Heart right ventricle (tissue), 16 donors: ENCODE results near the gene PFN3. TPM values are rescaled to one million over a fixed set of nuclear protein-coding genes. Genes with fewer than 3 reads are reported as not detected.

Experiments used
- ATAC-seq, 8 donors: fragments of 200-7000 bp; cut with Tn5 transposase; one replicate each; pipeline ENCODE4 v1.9.1; 2020; ENCODE audit warnings: mild to moderate bottlenecking in 8 of 8, moderate library complexity in 8 of 8, moderate number of reproducible peaks in 1 of 8
- DNase-seq, 2 donors: peaks; one replicate each; pipeline ENCODE4 v3.0.0-alpha.2; 2020
- H3K27ac ChIP-seq, 10 donors: fragments of 200-600 bp; sonication (generic) in 2 of 10; one replicate each; pipeline versions ENCODE4 v1.5.0 to v1.8.0; 2020 to 2022; ENCODE audit warnings: mild to moderate bottlenecking in 3 of 10
- H3K27me3 ChIP-seq, 7 donors: fragments of 200-600 bp; one replicate each; pipeline ENCODE4 v1.8.0; 2021 to 2022; ENCODE audit warnings: mild to moderate bottlenecking in 2 of 7
- H3K36me3 ChIP-seq, 9 donors: fragments of 200-600 bp; sonication (generic) in 1 of 9; one replicate each; pipeline versions ENCODE4 v1.5.0 to v1.8.0; 2020 to 2022; ENCODE audit warnings: mild to moderate bottlenecking in 2 of 9
- H3K4me1 ChIP-seq, 9 donors: fragments of 200-600 bp; sonication (generic) in 1 of 9; one replicate each; pipeline versions ENCODE4 v1.5.0 to v1.8.0; 2020 to 2022; ENCODE audit warnings: mild to moderate bottlenecking in 4 of 9
- H3K4me3 ChIP-seq, 10 donors: fragments of 200-600 bp; sonication (generic) in 2 of 10; one replicate each; pipeline versions ENCODE4 v1.5.0 to v1.8.0; 2020 to 2022; ENCODE audit warnings: mild to moderate bottlenecking in 7 of 10, moderate library complexity in 2 of 10
- H3K9me3 ChIP-seq, 11 donors: fragments of 200-600 bp in 10 of 11; sonication (generic) in 2 of 11; one replicate each; pipeline versions ENCODE4 v1.5.0 to v1.8.0; 2013 to 2022; ENCODE audit warnings: mild to moderate bottlenecking in 2 of 11, control low read depth in 1 of 11, moderate library complexity in 1 of 11
- WGBS, 2 donors: extraction: QIAGEN DNeasy Blood & Tissue Kit; methylation state at CpG; one replicate each; pipeline ENCODE4 v1.1.7; 2013; ENCODE audit warnings: inconsistent platforms in 1 of 2; 5-methylcytosine and 5-hydroxymethylcytosine counted together
- intact Hi-C, 10 donors: fragments of 100-400 bp; cut with DNase I; formaldehyde crosslinking; loops; one replicate each; pipeline versions ENCODE4 v1.11.1 to v1.14.2; 2022
- polyA plus RNA-seq, 2 donors: library from polyadenylated mRNA; stranded (reverse); fragments of 200-250 nt; gene quantifications; one replicate each; pipeline ENCODE4 v1.2.3, GENCODE V29; 2013
- total RNA-seq, 10 donors: library from RNA; stranded (reverse); fragmentation: NEBNext Ultra II Directional in 3 of 10; extraction: Animal tissue kit (Norgen Biotek cat#: 25700) in 3 of 10; gene quantifications; one replicate each; pipeline versions ENCODE4 v1.2.1 to v1.2.4, GENCODE V29; 2021 to 2023
- TF ChIP-seq, protein P1 (sequence below), 9 donors: fragments of 200-600 bp; sonication (generic) in 2 of 9; IDR thresholded peaks; one replicate each; pipeline versions ENCODE4 v1.5.0 to v1.8.0; 2021 to 2022; ENCODE audit warnings: antibody characterized with exemption in 9 of 9, mild to moderate bottlenecking in 5 of 9, moderate library complexity in 1 of 9
- donor health status: Arrhythmogenic right ventricular cardiomyopathy.
- donor health status: ischemic (EF 13 %, LVEDD 7.1; RV severe dilation, severe dysfunction).
- donor health status: healthy with polysubstance abuse.
- donor health status: DM: no; HTN: yes; CAD: no.
- donor health status: DM: no; HTN: no; CAD: no.
- donor health status: ischemic (EF 25% LVEDD 6.9; RV normal size, moderate dysfunction).
- donor health status: ischemic (EF 25% LVEDD 5.7; RV mildly dilated, moderate dysfunction).
- donor health status: healthy.
- donor health status: DM: yes; HTN: yes; CAD: no.
- donor health status: Ischemic cardiomyopathy.
- donor health status: ischemic (EF 35%, LVEDD 5.7; RV mildly dilated, moderate dysfunction).
- donor health status: nonischemic (EF 11% LVEDD 7.7; RV severe dilation, severe dysfunction).
- donor health status: DM: yes; HTN: yes; CAD: no.
- donor health status: PGD.
- donor health status: ischemic (EF 29% LVEDD 5.4; RV normal size, mild dysfunction).
- donor health status: nonischemic (EF 23%, LVEDD 6.1; RV moderate dilation, normal function).

The PFN3 gene
- total and polyA plus RNA-seq, 12 donors, result not detected

DNA sequence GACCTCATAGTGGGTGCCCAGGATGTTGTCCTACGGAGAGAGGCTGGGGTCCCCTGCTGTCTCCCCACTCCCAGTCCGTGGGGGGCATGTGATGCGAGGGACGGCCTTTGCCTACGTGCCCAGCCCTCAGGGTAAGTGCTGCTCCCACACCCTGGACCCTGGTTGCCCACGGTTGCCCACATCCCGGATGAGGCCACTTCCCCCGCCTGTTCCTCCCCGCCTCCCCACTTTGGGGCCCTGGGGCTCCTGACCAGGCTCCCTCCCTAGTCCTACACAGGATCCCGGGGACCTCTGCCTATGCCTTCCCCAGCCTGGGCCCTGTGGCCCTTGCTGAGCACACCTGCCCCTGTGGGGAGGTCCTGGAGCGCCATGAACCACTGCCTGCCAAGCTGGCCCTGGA is 14.7 kb downstream of the PFN3 start:
- no peaks in the 10 kb centered on the region for H3K36me3 ChIP-seq
- H3K27me3 ChIP-seq, result peaks cover 0 to 57% (median 25%) of the 10 kb centered on the region in 7 donors
- no peak overlapping the region for H3K4me3 ChIP-seq
- peaks cover 0 to 25% (median 0%) of the 10 kb centered on the region in 9 donors for H3K4me1 ChIP-seq
- no peak overlapping the region for H3K27ac ChIP-seq
- intact Hi-C loops, result loop anchor here in 4 of 10 donors (5.0 to 10.0 kb wide), 3 partner anchors 68 to 271 kb away; no protein-coding TSS in a partner anchor
- H3K9me3 ChIP-seq, result no peaks in the 10 kb centered on the region
- WGBS, 2 donors, result 67 to 76% methylated on average over 10 to 11 of the region's 11 CpGs
- DNase-seq, result no peak
- ATAC-seq, result no peak
- TF ChIP-seq, protein P1, sequence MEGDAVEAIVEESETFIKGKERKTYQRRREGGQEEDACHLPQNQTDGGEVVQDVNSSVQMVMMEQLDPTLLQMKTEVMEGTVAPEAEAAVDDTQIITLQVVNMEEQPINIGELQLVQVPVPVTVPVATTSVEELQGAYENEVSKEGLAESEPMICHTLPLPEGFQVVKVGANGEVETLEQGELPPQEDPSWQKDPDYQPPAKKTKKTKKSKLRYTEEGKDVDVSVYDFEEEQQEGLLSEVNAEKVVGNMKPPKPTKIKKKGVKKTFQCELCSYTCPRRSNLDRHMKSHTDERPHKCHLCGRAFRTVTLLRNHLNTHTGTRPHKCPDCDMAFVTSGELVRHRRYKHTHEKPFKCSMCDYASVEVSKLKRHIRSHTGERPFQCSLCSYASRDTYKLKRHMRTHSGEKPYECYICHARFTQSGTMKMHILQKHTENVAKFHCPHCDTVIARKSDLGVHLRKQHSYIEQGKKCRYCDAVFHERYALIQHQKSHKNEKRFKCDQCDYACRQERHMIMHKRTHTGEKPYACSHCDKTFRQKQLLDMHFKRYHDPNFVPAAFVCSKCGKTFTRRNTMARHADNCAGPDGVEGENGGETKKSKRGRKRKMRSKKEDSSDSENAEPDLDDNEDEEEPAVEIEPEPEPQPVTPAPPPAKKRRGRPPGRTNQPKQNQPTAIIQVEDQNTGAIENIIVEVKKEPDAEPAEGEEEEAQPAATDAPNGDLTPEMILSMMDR (IDR thresholded peaks at IDR 0.05), result no peak

DNA sequence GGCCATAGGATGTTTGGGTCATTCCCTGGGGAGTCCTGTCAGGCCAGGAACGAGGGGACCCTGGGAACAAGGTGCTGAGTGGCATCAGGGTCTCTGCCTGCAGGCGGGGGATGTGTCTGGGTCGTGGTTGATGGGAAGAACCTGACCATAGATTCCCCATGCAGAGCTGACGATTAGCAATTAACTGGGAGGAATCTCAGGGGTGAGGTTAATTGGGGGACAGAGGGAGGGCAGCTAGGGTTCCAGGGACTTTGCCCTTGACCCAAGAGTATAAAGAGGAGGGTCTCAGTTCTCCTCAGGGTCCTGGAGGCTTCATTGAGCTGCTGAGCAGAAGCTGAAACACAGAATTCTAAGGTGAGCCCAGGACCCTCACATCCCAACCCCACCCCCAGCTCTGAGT is 16.3 kb downstream of the PFN3 start, which contains the start of gene SLC34A1:
TSS of gene SLC34A1 (plus strand) at position 301 of the 400 bp plus-strand sequence. CDS start 1,308 bp downstream, outside the sequence.
- TF ChIP-seq, protein P1 (IDR thresholded peaks at IDR 0.05), result no peak
- Histone ChIP-seq H3K27me3 (peaks cover 0 to 56% (median 21%) of the 10 kb centered on the region in 7 donors), H3K4me1 (peaks cover 0 to 9% (median 0%) of the 10 kb centered on the region in 9 donors), H3K4me3 (no peak within 1 kb of the TSS), H3K9me3 (no peaks in the 10 kb centered on the region), H3K27ac (no peak within 1 kb of the TSS), H3K36me3 (no peaks in the 10 kb centered on the region)
- no peak for DNase-seq
- no peak for ATAC-seq
- intact Hi-C loops, result loop anchor here in 1 of 10 donors (10.0 kb wide), 1 partner anchor 269 kb away; no protein-coding TSS in a partner anchor
- WGBS, 2 donors, result 61 to 69% methylated on average over 4 of the region's 4 CpGs

DNA sequence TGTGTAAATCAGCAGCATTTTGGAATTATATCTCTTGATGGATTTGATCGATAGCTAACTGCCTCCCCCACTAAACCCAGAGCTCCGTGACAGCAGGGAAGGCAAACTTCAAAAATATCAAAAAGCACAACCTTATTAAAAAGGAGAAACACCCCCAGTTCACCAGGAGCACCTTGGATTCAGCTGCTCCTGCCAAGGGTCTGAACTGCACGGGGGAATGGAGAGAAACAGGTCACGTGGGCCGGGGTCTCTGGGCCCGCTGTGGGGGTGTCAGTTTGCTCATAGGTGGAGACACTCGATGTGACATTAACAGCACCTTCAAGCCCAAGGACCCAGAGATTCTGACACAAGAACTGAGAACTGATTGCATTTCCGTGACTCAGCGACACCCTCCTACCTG is 17.3 kb downstream of the PFN3 start:
- no peak overlapping the region for H3K27ac ChIP-seq
- WGBS, 2 donors, result 84 to 90% methylated on average over 9 of the region's 9 CpGs

DNA sequence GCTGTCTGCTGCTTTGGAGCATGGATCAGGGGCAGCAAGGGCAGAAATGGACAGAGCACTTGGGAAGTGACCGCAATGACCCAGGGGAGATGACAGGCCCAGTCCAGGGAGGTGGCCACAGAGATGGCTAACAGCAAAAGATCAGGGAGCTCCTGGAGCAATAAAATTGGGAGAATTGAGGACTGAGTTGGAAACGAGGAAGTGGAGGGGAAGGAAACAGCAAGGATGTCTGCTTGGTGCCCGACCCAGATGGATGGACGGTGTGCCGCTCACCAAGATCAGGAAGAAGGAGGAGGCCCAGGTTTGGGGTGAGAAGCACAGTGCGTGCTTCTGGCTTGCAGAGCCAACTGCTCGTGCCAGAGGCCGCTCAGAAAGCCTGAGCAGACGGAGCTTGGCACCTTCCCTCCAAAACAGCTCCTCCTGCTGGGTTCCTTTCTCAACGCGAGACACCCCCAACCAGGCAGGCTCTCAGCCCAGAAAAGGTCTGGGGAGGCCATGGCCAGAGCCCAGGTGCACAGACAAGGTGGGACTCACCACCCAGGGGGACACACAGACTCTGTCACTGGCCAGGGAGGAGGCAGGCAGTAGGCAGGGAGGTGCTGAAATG is 17.9 kb downstream of the PFN3 start:
- WGBS, 2 donors, result 19 to 24% methylated on average over 11 of the region's 11 CpGs
- H3K9me3 ChIP-seq, result no peaks in the 10 kb centered on the region
- no peak for DNase-seq
- H3K27me3 ChIP-seq, result peaks cover 0 to 47% (median 21%) of the 10 kb centered on the region in 7 donors
- no peaks in the 10 kb centered on the region for H3K36me3 ChIP-seq
- TF ChIP-seq, protein P1 (IDR thresholded peaks at IDR 0.05), result peak in 7 of 9 donors; percentile 21 to 47 (median 34)
- intact Hi-C loops, result loop anchor here in 1 of 10 donors (10.0 kb wide), 1 partner anchor 268 kb away; no protein-coding TSS in a partner anchor
- no peak overlapping the region for H3K4me3 ChIP-seq
- H3K27ac ChIP-seq, result no peak overlapping the region
- peaks cover 0 to 3% (median 0%) of the 10 kb centered on the region in 9 donors for H3K4me1 ChIP-seq
- ATAC-seq, result peak; percentile 35 to 79 (median 66)

More for the DNA sequence above, 17.3 kb downstream of the PFN3 start:
- no peak for DNase-seq
- peaks cover 0 to 3% (median 0%) of the 10 kb centered on the region in 9 donors for H3K4me1 ChIP-seq
- H3K27me3 ChIP-seq, result peaks cover 0 to 51% (median 21%) of the 10 kb centered on the region in 7 donors
- no peaks in the 10 kb centered on the region for H3K9me3 ChIP-seq
- TF ChIP-seq, protein P1 (IDR thresholded peaks at IDR 0.05), result no peak
- no peak overlapping the region for H3K4me3 ChIP-seq
- intact Hi-C loops, result loop anchor here in 1 of 10 donors (10.0 kb wide), 1 partner anchor 268 kb away; no protein-coding TSS in a partner anchor
- H3K36me3 ChIP-seq, result no peaks in the 10 kb centered on the region
- ATAC-seq, result no peak
